GM12892 (cell line): ENCODE results near the gene LRCH1.

Experiments used
- POLR2A ChIP-seq: IDR thresholded peaks from 2 replicates; pipeline ENCODE4 v1.6.1; 2011; ENCODE audit warnings: low read depth, low read length, control low read depth
- POLR2AphosphoS5 ChIP-seq: IDR thresholded peaks from 2 replicates; pipeline ENCODE4 v1.6.1; 2011; ENCODE audit warnings: low read depth, low read length, control low read depth
- TAF1 ChIP-seq: IDR thresholded peaks from 2 replicates; pipeline ENCODE4 v1.6.1; 2011; ENCODE audit warnings: low read depth, mild to moderate bottlenecking, control low read depth, low read length, borderline replicate concordance

DNA sequence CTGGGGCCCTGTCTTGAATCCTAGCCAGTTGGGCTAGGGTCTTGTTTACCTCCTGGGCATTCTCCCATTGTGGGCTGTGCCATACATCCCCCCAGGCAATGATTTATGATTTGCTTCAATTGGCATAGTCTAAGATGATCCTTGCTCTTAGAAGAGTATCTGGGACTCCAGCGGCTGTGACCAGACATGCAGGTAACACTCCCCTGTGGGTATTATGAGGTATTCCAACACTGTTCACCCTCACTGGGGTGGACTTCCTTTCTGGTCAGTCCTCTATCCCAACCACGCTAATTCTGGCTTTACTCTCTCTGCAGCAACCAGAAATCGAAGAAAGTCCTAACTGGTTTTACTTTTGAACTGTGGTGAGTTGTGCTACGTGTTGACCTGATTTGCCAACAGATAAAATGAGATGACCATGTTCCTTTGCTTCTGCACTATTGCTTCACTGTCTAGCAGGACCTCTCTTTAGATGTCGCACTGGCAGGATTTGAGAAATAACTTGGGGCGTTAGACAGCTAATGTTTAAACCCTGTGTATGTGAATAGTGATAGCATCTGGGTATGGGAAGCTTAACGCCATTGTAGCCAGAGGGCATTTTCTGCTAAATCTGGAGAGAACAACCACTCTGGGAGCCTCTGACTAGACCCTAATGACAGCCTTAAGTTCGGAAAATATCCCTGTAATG lies 6.7 kb upstream of the LRCH1 start:
- TF ChIP-seq TAF1 (no peak), POLR2AphosphoS5 (no peak), POLR2A (no peak)
